Measurements from ENCODE around the gene PTPRM. TPM values are rescaled to one million over a fixed set of nuclear protein-coding genes. Genes with fewer than 3 reads are reported as not detected.

Gene PTPRM
- total and polyA plus RNA-seq, 2 of the 4 experiments (the other 2 are of a cell fraction) = 28.3 to 51.2 TPM

GRCh38 chr18:8041526-8042111, 474.5 kb downstream of the PTPRM start:
- Histone ChIP-seq H2AK9ac (replicated peaks; ENCODE audit: low read depth, low read length, poor library complexity) (no peak overlapping the region), H3K79me1 (ENCODE audit: low read depth in 1 of 2, low read length in 2 of 2) (peaks cover 0 to 12% of the 10 kb centered on the region in 2 experiments; a peak in 3 of 4 replicates), H4K5ac (ENCODE audit: low read depth, low read length) (no peak overlapping the region), H2BK5ac (ENCODE audit: low read depth, low read length, poor library complexity, severe bottlenecking) (no peak overlapping the region), H3K4me3 (ENCODE audit: insufficient read depth, low read depth, low read length) (no peak overlapping the region), H3K4me1 (ENCODE audit: control insufficient read depth, insufficient read depth, low read length) (no peaks in the 10 kb centered on the region), H2BK120ac (ENCODE audit: low read depth, low read length) (no peak overlapping the region), H4K91ac (ENCODE audit: insufficient read depth, low read depth, low read length) (no peak overlapping the region), H3K14ac (replicated peaks; ENCODE audit: low read depth, low read length) (no peak overlapping the region), H3K36me3 (ENCODE audit: control insufficient read depth, insufficient read depth, low read length) (no peaks in the 10 kb centered on the region), H2BK20ac (ENCODE audit: low read depth, low read length) (no peak overlapping the region), H2AFZ (replicated peaks; ENCODE audit: low read length, poor library complexity) (no peak overlapping the region), H4K8ac (ENCODE audit: low read depth in 2 of 2, low read length in 2 of 2) (no peak overlapping the region), H3K18ac (ENCODE audit: low read depth, low read length) (no peak overlapping the region), H3K56ac (ENCODE audit: extremely low read depth, insufficient read depth, low read length) (no peak overlapping the region), H3K9ac (ENCODE audit: low read depth, low read length) (no peak overlapping the region), H4K20me1 (ENCODE audit: insufficient read depth, low read length) (peaks cover 3% of the 10 kb centered on the region; the same call in 1 of the 2 replicates), H2BK15ac (ENCODE audit: low read depth, low read length) (no peak overlapping the region), H2AK5ac (ENCODE audit: low read depth, low read length) (no peak overlapping the region), H3K9me3 (ENCODE audit: control insufficient read depth, insufficient read depth, low read length) (no peaks in the 10 kb centered on the region), H3K27ac (ENCODE audit: insufficient read depth, low read length) (no peak overlapping the region), H3K9me1 (ENCODE audit: insufficient read depth, low read length) (0 out of 2 replicates have a peak, but pooled peaks cover 3% of the 10 kb centered on the region), H3K27me3 (ENCODE audit: control insufficient read depth, insufficient read depth, low read length) (no peaks in the 10 kb centered on the region), H3K4ac (ENCODE audit: low read depth, low read length) (no peak overlapping the region), H3K4me2 (ENCODE audit: low read depth, low read length) (no peak overlapping the region), H3K23ac (ENCODE audit: low read depth, low read length) (no peak overlapping the region)
- no CpG with 5 or more reads among the region's 1 CpG for WGBS, 2 experiments (ENCODE audit: extremely low coverage in 2 of 2, insufficient read length in 1 of 2)
- no TSS peak for BruUV-seq (replicated peaks)
- TF ChIP-seq RCOR1 (IDR thresholded peaks at IDR 0.05; ENCODE audit: insufficient replicate concordance, low read length) (no peak), USF2 (IDR thresholded peaks at IDR 0.05; ENCODE audit: low read depth, low read length) (no peak), CTCF (conservative IDR thresholded peaks at IDR 0.05; ENCODE audit: low read depth, low read length) (no peak), POLR2A (IDR thresholded peaks at IDR 0.05; ENCODE audit: low read depth, low read length) (no peak), RFX5 (IDR thresholded peaks at IDR 0.05; ENCODE audit: low read depth, low read length) (no peak), BHLHE40 (IDR thresholded peaks at IDR 0.05; ENCODE audit: low read depth, low read length) (no peak), ELK1 (IDR thresholded peaks at IDR 0.05; ENCODE audit: borderline replicate concordance, low read depth, low read length) (no peak), CEBPB (IDR thresholded peaks at IDR 0.05; ENCODE audit: low read depth, low read length) (no peak), MXI1 (IDR thresholded peaks at IDR 0.05; ENCODE audit: borderline replicate concordance, low read depth, low read length) (no peak), MAZ (IDR thresholded peaks at IDR 0.05; ENCODE audit: borderline replicate concordance, low read depth, low read length) (no peak), CHD1 (IDR thresholded peaks at IDR 0.05; ENCODE audit: low read depth, low read length) (no peak), RAD21 (IDR thresholded peaks at IDR 0.05; ENCODE audit: low read length) (no peak), FOS (IDR thresholded peaks at IDR 0.05; ENCODE audit: low read depth, low read length) (no peak)
- dilution Hi-C loops (cut with HindIII; ENCODE audit: low sequenced_read_pairs, unreplicated experiment) (no loop called here), in situ Hi-C loops (cut with MboI; ENCODE audit: low sequenced_read_pairs) (no loop called here), intact Hi-C loops (cut with micrococcal nuclease) (no loop called here)
- ChIA-PET CTCF (no interaction called here), POLR2A (ENCODE audit: unreplicated experiment) (no interaction called here)
- ATAC-seq (ENCODE audit: low read depth) (no peak), DNase-seq (no peak)
